Naive thymus-derived CD4-positive, alpha-beta T cell (primary cell): ENCODE measurements around the gene NADSYN1. TPM values are rescaled to one million over a fixed set of nuclear protein-coding genes. Genes with fewer than 3 reads are reported as not detected.

Source experiments
- ATAC-seq: fragments of 150-1000 bp; cut with Tn5 transposase; 2 replicates; pipeline ENCODE4 v1.10.0; 2021; ENCODE audit warnings: mild to moderate bottlenecking, moderate library complexity
- CTCF ChIA-PET: fragments of 350-600 bp; sonication (Branson Sonifier 250); formaldehyde crosslinking; loops from one replicate; lab custom pipeline; 2021; ENCODE audit warnings: antibody characterized with exemption; lab: Charles Lee
- POLR2A ChIA-PET: fragments of 350-600 bp; sonication (Branson Sonifier 250); formaldehyde crosslinking; loops from one replicate; lab custom pipeline; 2021; ENCODE audit warnings: antibody characterized with exemption, inconsistent platforms; lab: Charles Lee
- DNase-seq, 9 donors: peaks; one replicate each; pipeline versions ENCODE4 v3.0.0 to v3.0.0-alpha.2; 2020 to 2022; ENCODE audit warnings: mixed read lengths in 1 of 9
- H3K27ac ChIP-seq: one replicate; pipeline ENCODE4 v1.7.0; 2013; ENCODE audit warnings: mild to moderate bottlenecking, low read depth, low read length, moderate library complexity
- H3K27me3 ChIP-seq, 2 donors: one replicate each; pipeline ENCODE4 v1.7.0; 2013; ENCODE audit warnings: low read length in 2 of 2, mild to moderate bottlenecking in 2 of 2, moderate library complexity in 2 of 2; ENCODE audit not compliant: control insufficient read depth in 2 of 2, insufficient read depth in 2 of 2
- H3K36me3 ChIP-seq, 3 experiments: 1 replicate in 2 of 3; 2 replicates in 1 of 3; pipeline ENCODE4 v1.7.0; 2013; ENCODE audit warnings: low read length in 3 of 3, mild to moderate bottlenecking in 3 of 3, moderate library complexity in 1 of 3; ENCODE audit not compliant: insufficient read depth in 3 of 3, control insufficient read depth in 2 of 3
- H3K4me1 ChIP-seq, 2 donors: one replicate each; pipeline ENCODE4 v1.7.0; 2013; ENCODE audit warnings: low read length in 2 of 2, mild to moderate bottlenecking in 2 of 2, moderate library complexity in 1 of 2; ENCODE audit not compliant: control insufficient read depth in 2 of 2, insufficient read depth in 2 of 2
- H3K4me3 ChIP-seq: 2 replicates; pipeline ENCODE4 v1.7.0; 2013; ENCODE audit warnings: mild to moderate bottlenecking, low read length
- H3K9me3 ChIP-seq, 3 experiments: 1 replicate in 2 of 3; 2 replicates in 1 of 3; pipeline ENCODE4 v1.7.0; 2013; ENCODE audit warnings: low read length in 3 of 3; ENCODE audit not compliant: control insufficient read depth in 2 of 3
- H3K27ac Mint-ChIP-seq, 9 donors: one replicate each; pipeline ENCODE4 v1.8.0; 2020 to 2022; ENCODE audit warnings: mixed read lengths in 9 of 9, mild to moderate bottlenecking in 8 of 9, moderate library complexity in 5 of 9, inconsistent platforms in 2 of 9
- H3K27me3 Mint-ChIP-seq, 5 donors: one replicate each; pipeline ENCODE4 v1.8.0; 2021 to 2022; ENCODE audit warnings: mixed read lengths in 5 of 5, mild to moderate bottlenecking in 1 of 5
- H3K36me3 Mint-ChIP-seq, 5 donors: one replicate each; pipeline ENCODE4 v1.8.0; 2020 to 2022; ENCODE audit warnings: mixed read lengths in 5 of 5, mild to moderate bottlenecking in 3 of 5, inconsistent platforms in 1 of 5
- H3K4me1 Mint-ChIP-seq, 7 donors: one replicate each; pipeline ENCODE4 v1.8.0; 2020 to 2022; ENCODE audit warnings: mixed read lengths in 7 of 7, mild to moderate bottlenecking in 3 of 7, inconsistent platforms in 1 of 7
- H3K4me3 Mint-ChIP-seq, 10 donors: one replicate each; pipeline ENCODE4 v1.8.0; 2020 to 2022; ENCODE audit warnings: mild to moderate bottlenecking in 10 of 10, mixed read lengths in 10 of 10, moderate library complexity in 6 of 10, inconsistent platforms in 2 of 10
- H3K9me3 Mint-ChIP-seq, 11 donors: one replicate each; pipeline ENCODE4 v1.8.0; 2020 to 2022; ENCODE audit warnings: mixed read lengths in 11 of 11, mild to moderate bottlenecking in 4 of 11, inconsistent platforms in 1 of 11, moderate library complexity in 1 of 11
- intact Hi-C, 2 donors: fragments of 100-400 bp; cut with micrococcal nuclease; formaldehyde crosslinking; loops; one replicate each; pipeline ENCODE4 v1.15.1; 2023
- polyA plus RNA-seq, 2 donors: library from polyadenylated mRNA; unstranded; fragments of 300-500 nt; fragmentation: Illumina TruSeq; gene quantifications; one replicate each; pipeline ENCODE4 v1.2.3, GENCODE V29; 2021
- total RNA-seq, 6 experiments: library from RNA in 5 of 6; stranded (reverse) in 5 of 6; gene quantifications; 1 replicate in 5 of 6; 2 replicates in 1 of 6; pipeline ENCODE4 v1.2.3 and lab custom pipeline; 2021 to 2026

Gene NADSYN1
- total and polyA plus RNA-seq, 7 experiments from 2014 or later, result 28.6 to 235 (median 121) TPM

- ATAC-seq (no peak), DNase-seq (no peak)
- ChIA-PET POLR2A (no interaction called here), CTCF (no interaction called here)
- H3K4me1 ChIP-seq, result no peaks in the 10 kb centered on the region
- Mint-ChIP-seq H3K27me3 (no peaks in the 10 kb centered on the region), H3K36me3 (peaks cover 3 to 71% (median 17%) of the 10 kb centered on the region in 5 donors), H3K9me3 (no peaks in the 10 kb centered on the region), H3K27ac (peak overlapping the region in 1 of 9 donors; percentile 30), H3K4me3 (no peak overlapping the region), H3K4me1 (peaks cover 0 to 6% (median 0%) of the 10 kb centered on the region in 7 donors)
- no peak overlapping the region for H3K27ac ChIP-seq
- H3K4me3 ChIP-seq, result no peak overlapping the region
- intact Hi-C loops, result no loop called here
- H3K27me3 ChIP-seq, result no peaks in the 10 kb centered on the region
- H3K9me3 ChIP-seq, result no peaks in the 10 kb centered on the region
- H3K36me3 ChIP-seq, result peaks cover 0 to 71% (median 11%) of the 10 kb centered on the region in 3 experiments
These were observed 20.2 kb downstream of the NADSYN1 start for GRCh38 chr11:71472941-71473792.

GRCh38 chr11:71473793-71474080 is 20.7 kb downstream of the NADSYN1 start:
- Histone ChIP-seq H3K4me1 (no peaks in the 10 kb centered on the region), H3K9me3 (no peaks in the 10 kb centered on the region), H3K4me3 (no peak overlapping the region), H3K27ac (no peak overlapping the region), H3K27me3 (no peaks in the 10 kb centered on the region), H3K36me3 (peaks cover 0 to 76% (median 11%) of the 10 kb centered on the region in 3 experiments)
- intact Hi-C loops, result no loop called here
- ChIA-PET CTCF (no interaction called here), POLR2A (no interaction called here)
- Mint-ChIP-seq H3K4me3 (no peak overlapping the region), H3K4me1 (peaks cover 0 to 6% (median 0%) of the 10 kb centered on the region in 7 donors), H3K27me3 (no peaks in the 10 kb centered on the region), H3K36me3 (peaks cover 3 to 69% (median 16%) of the 10 kb centered on the region in 5 donors), H3K9me3 (no peaks in the 10 kb centered on the region), H3K27ac (no peak overlapping the region)
- ATAC-seq, result no peak
- no peak for DNase-seq

- Mint-ChIP-seq H3K4me1 (peaks cover 0 to 5% (median 0%) of the 10 kb centered on the region in 7 donors), H3K27ac (no peak overlapping the region), H3K4me3 (no peak overlapping the region), H3K36me3 (peaks cover 4 to 65% (median 13%) of the 10 kb centered on the region in 5 donors), H3K27me3 (no peaks in the 10 kb centered on the region), H3K9me3 (no peaks in the 10 kb centered on the region)
- H3K4me1 ChIP-seq, result no peaks in the 10 kb centered on the region
- no peak overlapping the region for H3K4me3 ChIP-seq
- ChIA-PET POLR2A (no interaction called here), CTCF (no interaction called here)
- H3K9me3 ChIP-seq, result no peaks in the 10 kb centered on the region
- DNase-seq, result no peak
- no peak for ATAC-seq
- H3K27ac ChIP-seq, result no peak overlapping the region
- H3K27me3 ChIP-seq, result no peaks in the 10 kb centered on the region
- H3K36me3 ChIP-seq, result peaks cover 0 to 80% (median 11%) of the 10 kb centered on the region in 3 experiments
- intact Hi-C loops, result no loop called here
These were observed 21.3 kb downstream of the NADSYN1 start for GRCh38 chr11:71474141-71474770.

GRCh38 chr11:71474771-71475483 is 21.9 kb downstream of the NADSYN1 start:
- DNase-seq, result no peak
- H3K27me3 ChIP-seq, result no peaks in the 10 kb centered on the region
- no peaks in the 10 kb centered on the region for H3K27me3 Mint-ChIP-seq
- H3K9me3 ChIP-seq, result no peaks in the 10 kb centered on the region
- peaks cover 0 to 5% (median 0%) of the 10 kb centered on the region in 7 donors for H3K4me1 Mint-ChIP-seq
- ChIA-PET CTCF (no interaction called here), POLR2A (no interaction called here)
- no peak overlapping the region for H3K4me3 Mint-ChIP-seq
- no peak for ATAC-seq
- no peak overlapping the region for H3K27ac ChIP-seq
- H3K4me1 ChIP-seq, result no peaks in the 10 kb centered on the region
- no peaks in the 10 kb centered on the region for H3K9me3 Mint-ChIP-seq
- H3K27ac Mint-ChIP-seq, result peak overlapping the region in 1 of 9 donors; percentile 53
- no peak overlapping the region for H3K4me3 ChIP-seq
- H3K36me3 Mint-ChIP-seq, result peaks cover 11 to 69% (median 20%) of the 10 kb centered on the region in 5 donors
- peaks cover 0 to 87% (median 13%) of the 10 kb centered on the region in 3 experiments for H3K36me3 ChIP-seq
- intact Hi-C loops, result no loop called here

GRCh38 chr11:71476031-71476430 is 23.0 kb downstream of the NADSYN1 start:
- POLR2A ChIA-PET, result no interaction called here
- Histone ChIP-seq H3K27ac (no peak overlapping the region), H3K27me3 (no peaks in the 10 kb centered on the region), H3K36me3 (peaks cover 0 to 98% (median 17%) of the 10 kb centered on the region in 3 experiments), H3K9me3 (no peaks in the 10 kb centered on the region), H3K4me3 (no peak overlapping the region), H3K4me1 (no peaks in the 10 kb centered on the region)
- Mint-ChIP-seq H3K27ac (no peak overlapping the region), H3K9me3 (no peaks in the 10 kb centered on the region), H3K4me3 (no peak overlapping the region), H3K4me1 (peaks cover 0 to 5% (median 0%) of the 10 kb centered on the region in 7 donors), H3K36me3 (peaks cover 11 to 65% (median 23%) of the 10 kb centered on the region in 5 donors), H3K27me3 (no peaks in the 10 kb centered on the region)
- intact Hi-C loops, result no loop called here
- ATAC-seq (no peak), DNase-seq (no peak)
- CTCF ChIA-PET, result no interaction called here

DNA sequence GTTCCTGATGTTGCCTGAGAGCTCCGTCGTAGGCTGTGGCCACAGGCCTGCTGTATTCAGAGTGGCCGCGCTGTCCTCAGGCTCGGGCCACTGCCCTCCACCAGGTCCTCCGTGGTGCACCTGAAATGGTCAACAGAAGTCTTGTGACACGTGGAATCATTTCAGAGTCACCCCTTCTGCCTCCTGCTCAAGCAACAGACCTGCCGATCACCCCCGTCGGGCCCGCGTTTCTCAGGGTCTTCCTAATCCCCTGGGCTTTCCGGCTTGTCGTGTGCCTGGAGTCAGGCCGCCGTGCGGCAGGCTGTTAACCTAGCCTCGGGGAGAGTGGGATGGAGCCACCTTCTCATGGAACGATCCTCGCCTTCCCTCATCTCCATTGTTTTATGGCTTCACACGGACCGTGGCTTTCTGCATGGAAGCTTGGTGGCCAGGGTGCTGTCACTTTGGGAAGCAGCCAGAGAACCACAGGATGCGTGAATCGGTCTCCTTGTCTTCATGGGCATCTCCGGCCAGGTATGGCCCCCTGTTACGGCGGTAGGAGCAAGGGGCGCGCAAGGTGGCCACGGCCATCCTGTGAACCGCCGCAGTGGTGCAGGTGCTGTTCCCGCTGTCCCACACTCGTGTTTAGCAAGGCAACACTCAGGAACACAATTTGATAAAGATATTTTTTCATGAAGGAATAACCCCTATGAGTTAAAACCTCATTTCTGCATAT is 24.1 kb downstream of the NADSYN1 start:
- intact Hi-C loops, result no loop called here
- H3K9me3 Mint-ChIP-seq, result no peaks in the 10 kb centered on the region
- H3K4me1 ChIP-seq, result no peaks in the 10 kb centered on the region
- no peak overlapping the region for H3K27ac Mint-ChIP-seq
- POLR2A ChIA-PET, result no interaction called here
- no peak overlapping the region for H3K4me3 Mint-ChIP-seq
- no peak overlapping the region for H3K27ac ChIP-seq
- H3K36me3 Mint-ChIP-seq, result peaks cover 14 to 66% (median 23%) of the 10 kb centered on the region in 5 donors
- ATAC-seq (no peak), DNase-seq (no peak)
- H3K36me3 ChIP-seq, result peaks cover 0 to 98% (median 13%) of the 10 kb centered on the region in 3 experiments
- H3K4me3 ChIP-seq, result no peak overlapping the region
- no peaks in the 10 kb centered on the region for H3K9me3 ChIP-seq
- H3K27me3 ChIP-seq, result no peaks in the 10 kb centered on the region
- H3K27me3 Mint-ChIP-seq, result no peaks in the 10 kb centered on the region
- H3K4me1 Mint-ChIP-seq, result peaks cover 0 to 2% (median 0%) of the 10 kb centered on the region in 7 donors
- CTCF ChIA-PET, result no interaction called here
